Right cardiac atrium (tissue), 5 donors: Measurements from ENCODE around the gene RIPOR1. TPM values are rescaled to one million over a fixed set of nuclear protein-coding genes. Genes with fewer than 3 reads are reported as not detected.
"Not testable (repeated sequence)": the region's sequence is repeated elsewhere in the genome, so short reads cannot be mapped to it uniquely, and the experiment has no call there.

Experiments used
- ATAC-seq, 2 donors: fragments of 200-7000 bp; cut with Tn5 transposase; one replicate each; pipeline versions ENCODE4 v1.8.0 to v1.9.1; 2020; ENCODE audit warnings: moderate library complexity in 2 of 2, mild to moderate bottlenecking in 1 of 2
- DNase-seq, 3 donors: peaks; one replicate each; pipeline ENCODE4 v3.0.0-alpha.2; 2020
- H3K27ac ChIP-seq: one replicate; pipeline ENCODE4 v1.5.1; 2013; ENCODE audit warnings: mild to moderate bottlenecking, low read length, control low read depth, moderate library complexity
- H3K27me3 ChIP-seq: one replicate; pipeline ENCODE4 v1.6.1; 2013; ENCODE audit not compliant: control insufficient read depth, insufficient read depth
- H3K4me1 ChIP-seq: one replicate; pipeline ENCODE4 v1.6.1; 2013; ENCODE audit warnings: low read length; ENCODE audit not compliant: control insufficient read depth, insufficient read depth
- H3K4me3 ChIP-seq: one replicate; pipeline ENCODE4 v1.5.1; 2013; ENCODE audit warnings: low read length, control low read depth
- H3K9me3 ChIP-seq: one replicate; pipeline ENCODE4 v1.6.1; 2013; ENCODE audit warnings: low read length; ENCODE audit not compliant: control insufficient read depth
- WGBS: extraction: QIAGEN DNeasy Blood & Tissue Kit; methylation state at CpG from one replicate; pipeline ENCODE4 v1.1.7; 2013; 5-methylcytosine and 5-hydroxymethylcytosine counted together
- intact Hi-C, 4 donors: fragments of 100-400 bp; cut with DNase I; formaldehyde crosslinking; loops; one replicate each; pipeline versions ENCODE4 v1.11.0 to v1.14.0; 2022 to 2023
- polyA plus RNA-seq: library from polyadenylated mRNA; stranded (reverse); fragments of 200-250 nt; gene quantifications from one replicate; pipeline ENCODE4 v1.2.3, GENCODE V29; 2013
- total RNA-seq, 4 donors: library from RNA; stranded (reverse); fragmentation: NEBNext Ultra II Directional; extraction: Animal tissue kit (Norgen Biotek cat#: 25700); gene quantifications; one replicate each; pipeline ENCODE4 v1.2.1, GENCODE V29; 2021
- donor health status: healthy with polysubstance abuse.
- donor health status: DM: no; HTN: yes; CAD: no.
- donor health status: DM: no; HTN: no; CAD: no.
- donor health status: DM: no; HTN: yes; CAD: no; lungs with severe emphysema.
- donor health status: DM: yes; HTN: yes; CAD: no.

Gene RIPOR1
- total and polyA plus RNA-seq, 5 donors, result 43.8 to 86.6 (median 80.9) TPM

GRCh38 chr16:67533024-67533560, 4.5 kb downstream of the RIPOR1 start:
- DNase-seq (peak in 2 of 3 donors; percentile 29 to 43), ATAC-seq (no peak)
- no peaks in the 10 kb centered on the region for H3K9me3 ChIP-seq
- WGBS, result 59% methylated on average over 9 of the region's 9 CpGs
- H3K4me3 ChIP-seq, result no peak overlapping the region
- intact Hi-C loops, result no loop called here
- peaks cover 11% of the 10 kb centered on the region for H3K4me1 ChIP-seq
- H3K27ac ChIP-seq, result no peak overlapping the region
- H3K27me3 ChIP-seq, result no peaks in the 10 kb centered on the region

- H3K9me3 ChIP-seq, H3K4me3 ChIP-seq, H3K27me3 ChIP-seq, intact Hi-C loops, ATAC-seq, H3K27ac ChIP-seq: not testable (repeated sequence)
- 91% methylated on average over 6 of the region's 6 CpGs for whole genome bisulfite sequencing
- H3K4me1 ChIP-seq, result peaks cover 15% of the 10 kb centered on the region
- DNase-seq, result peak in 1 of 3 donors; percentile 20
Observed at GRCh38 chr16:67533987-67534386, 5.4 kb downstream of the RIPOR1 start.

- Histone ChIP-seq H3K4me1 (peaks cover 15% of the 10 kb centered on the region), H3K4me3 (no peak overlapping the region)
- intact Hi-C loops, result no loop called here
Observed at GRCh38 chr16:67534431-67534830, 5.8 kb downstream of the RIPOR1 start.

GRCh38 chr16:67535201-67535600, 6.6 kb downstream of the RIPOR1 start:
- Histone ChIP-seq H3K9me3 (no peaks in the 10 kb centered on the region), H3K27ac (no peak overlapping the region), H3K27me3 (no peaks in the 10 kb centered on the region), H3K4me3 (no peak overlapping the region), H3K4me1 (peaks cover 15% of the 10 kb centered on the region)
- DNase-seq, result peak in 2 of 3 donors; percentile 35 to 38
- intact Hi-C loops, result no loop called here
- 92% methylated on average over 2 of the region's 2 CpGs for WGBS
- no peak for ATAC-seq

More at GRCh38 chr16:67534431-67534830, 5.8 kb downstream of the RIPOR1 start:
- no peaks in the 10 kb centered on the region for H3K27me3 ChIP-seq
- no peaks in the 10 kb centered on the region for H3K9me3 ChIP-seq
- ATAC-seq, result no peak
- DNase-seq, result no peak
- no peak overlapping the region for H3K27ac ChIP-seq

GRCh38 chr16:67537270-67537635, 8.6 kb downstream of the RIPOR1 start:
- WGBS, result 1% methylated on average over 32 of the region's 32 CpGs
- Histone ChIP-seq H3K27ac (peak overlapping the region; percentile 67), H3K27me3 (no peaks in the 10 kb centered on the region), H3K4me1 (peaks cover 16% of the 10 kb centered on the region), H3K9me3 (no peaks in the 10 kb centered on the region), H3K4me3 (peak overlapping the region; percentile 94)
- DNase-seq (peak; percentile 85 to 92 (median 91)), ATAC-seq (peak; percentile 71 to 84)
- intact Hi-C loops, result no loop called here

GRCh38 chr16:67537636-67538591, 9.3 kb downstream of the RIPOR1 start:
- peak; percentile 81 to 92 (median 90) for DNase-seq
- peak overlapping the region; percentile 94 for H3K4me3 ChIP-seq
- peak overlapping the region; percentile 67 for H3K27ac ChIP-seq
- ATAC-seq, result peak; percentile 68 to 77
- no peaks in the 10 kb centered on the region for H3K27me3 ChIP-seq
- no peaks in the 10 kb centered on the region for H3K9me3 ChIP-seq
- intact Hi-C loops, result no loop called here
- H3K4me1 ChIP-seq, result peaks cover 14% of the 10 kb centered on the region
- WGBS, result under 1% methylated on average over 97 of the region's 97 CpGs

- Histone ChIP-seq H3K4me3 (peak overlapping the region; percentile 94), H3K27ac (no peak overlapping the region), H3K9me3 (no peaks in the 10 kb centered on the region), H3K4me1 (peaks cover 9% of the 10 kb centered on the region), H3K27me3 (no peaks in the 10 kb centered on the region)
- 34% methylated on average over 23 of the region's 23 CpGs for WGBS
- ATAC-seq, result no peak
- intact Hi-C loops, result no loop called here
- DNase-seq, result peak in 2 of 3 donors; percentile 60 to 71
Observed at GRCh38 chr16:67538666-67539101, 10.1 kb downstream of the RIPOR1 start.

GRCh38 chr16:67539271-67539670, 10.6 kb downstream of the RIPOR1 start:
- Histone ChIP-seq H3K27ac (no peak overlapping the region), H3K4me3 (no peak overlapping the region), H3K27me3 (no peaks in the 10 kb centered on the region), H3K4me1 (peaks cover 9% of the 10 kb centered on the region), H3K9me3 (no peaks in the 10 kb centered on the region)
- intact Hi-C loops, result no loop called here
- 55% methylated on average over 4 of the region's 4 CpGs for WGBS
- no peak for ATAC-seq
- peak in 2 of 3 donors; percentile 36 to 40 for DNase-seq

GRCh38 chr16:67539691-67540635, 11.3 kb downstream of the RIPOR1 start:
- Histone ChIP-seq H3K27ac (no peak overlapping the region), H3K27me3 (no peaks in the 10 kb centered on the region), H3K4me3 (no peak overlapping the region), H3K9me3 (no peaks in the 10 kb centered on the region), H3K4me1 (peaks cover 9% of the 10 kb centered on the region)
- intact Hi-C loops, result no loop called here
- no peak for ATAC-seq
- DNase-seq, result peak in 2 of 3 donors; percentile 53 to 56
- 85% methylated on average over 27 of the region's 27 CpGs for WGBS

GRCh38 chr16:67540756-67541155, 12.1 kb downstream of the RIPOR1 start:
- Histone ChIP-seq H3K27ac (no peak overlapping the region), H3K27me3 (no peaks in the 10 kb centered on the region), H3K4me1 (peaks cover 9% of the 10 kb centered on the region), H3K9me3 (no peaks in the 10 kb centered on the region), H3K4me3 (no peak overlapping the region)
- DNase-seq (no peak), ATAC-seq (no peak)
- 98% methylated on average over 1 of the region's 1 CpG for WGBS
- intact Hi-C loops, result no loop called here
